NCI-H2081 (cell line): Measurements from ENCODE around the gene ITGAE.

Source experiments
- DNase-seq, 2 experiments: peaks; one replicate each; lab custom pipeline; 2025; lab: John Stamatoyannopoulos, UW

Gene ITGAE

DNA sequence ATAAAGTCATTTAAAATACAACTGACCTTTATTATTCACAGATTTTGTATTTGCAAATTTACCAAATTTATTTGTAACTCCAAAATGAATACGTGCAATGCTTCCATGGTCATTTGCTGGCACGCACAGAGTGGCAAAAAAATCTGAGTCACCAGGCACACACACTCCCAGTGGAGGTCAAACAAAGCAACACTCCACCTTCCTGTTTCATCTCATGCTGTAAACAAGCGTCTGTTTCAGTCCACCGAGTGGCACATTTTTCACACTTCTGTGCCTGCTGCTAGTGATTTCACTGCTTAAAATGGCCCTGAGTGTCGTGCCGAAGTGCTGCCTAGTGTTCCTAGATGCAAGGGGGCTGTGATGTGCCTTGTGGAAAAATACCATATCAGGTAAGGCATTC lies 17.8 kb upstream of the ITGAE start:
- no peak for DNase-seq

DNA sequence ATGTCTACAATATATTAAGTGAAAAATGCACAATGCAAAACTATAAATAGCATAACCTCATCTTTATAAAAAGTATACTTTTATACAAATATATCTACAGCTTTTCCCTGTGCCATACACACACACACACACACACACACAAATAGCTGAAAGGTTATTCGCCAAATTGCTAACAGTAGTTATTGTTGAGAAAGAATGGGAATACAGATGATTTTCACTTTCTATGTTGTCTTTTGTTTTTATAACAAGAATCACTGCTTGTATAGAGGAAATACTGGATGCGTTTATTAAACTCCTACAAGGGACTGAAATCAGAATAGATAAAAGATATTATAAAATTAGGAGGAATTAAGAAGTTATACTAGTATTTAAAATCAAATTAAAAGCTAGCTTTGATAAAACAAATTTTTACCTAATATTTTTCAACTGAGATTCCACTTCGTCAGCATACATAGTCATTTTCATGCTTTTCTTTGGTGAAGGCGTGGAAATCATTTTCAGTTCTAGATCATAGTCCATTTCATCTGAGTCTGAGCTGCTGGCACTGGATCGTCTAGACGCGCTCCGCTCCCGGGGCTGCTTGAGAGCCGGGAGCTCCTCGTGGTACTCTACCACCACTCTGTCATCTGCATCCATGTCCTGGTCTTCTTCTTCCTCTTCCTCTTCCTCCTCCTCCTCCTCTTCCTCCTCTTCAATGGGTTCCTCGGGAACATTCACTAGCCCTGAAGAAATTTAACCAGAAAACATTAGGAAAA lies 17.0 kb upstream of the ITGAE start:
- no peak for DNase-seq

DNA sequence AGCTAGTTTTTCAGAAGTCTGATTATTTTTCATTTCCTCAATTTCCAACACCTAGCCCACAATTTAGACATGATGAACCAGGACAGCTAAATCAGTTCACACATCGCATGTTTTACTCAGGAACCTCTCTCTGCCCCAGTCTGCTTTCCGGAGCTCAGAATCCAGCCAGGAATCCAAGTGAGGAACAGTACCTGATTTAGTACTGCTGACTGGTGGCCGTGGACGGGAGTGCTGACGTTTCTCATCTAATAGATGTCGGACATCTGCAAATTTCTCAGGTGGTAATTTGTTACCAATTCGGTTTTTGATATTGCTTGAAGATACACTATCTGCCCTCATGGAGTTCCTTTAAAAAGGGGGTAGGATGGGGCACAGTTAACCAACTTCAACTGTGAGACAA lies 14.9 kb upstream of the ITGAE start:
- no peak for DNase-seq

DNA sequence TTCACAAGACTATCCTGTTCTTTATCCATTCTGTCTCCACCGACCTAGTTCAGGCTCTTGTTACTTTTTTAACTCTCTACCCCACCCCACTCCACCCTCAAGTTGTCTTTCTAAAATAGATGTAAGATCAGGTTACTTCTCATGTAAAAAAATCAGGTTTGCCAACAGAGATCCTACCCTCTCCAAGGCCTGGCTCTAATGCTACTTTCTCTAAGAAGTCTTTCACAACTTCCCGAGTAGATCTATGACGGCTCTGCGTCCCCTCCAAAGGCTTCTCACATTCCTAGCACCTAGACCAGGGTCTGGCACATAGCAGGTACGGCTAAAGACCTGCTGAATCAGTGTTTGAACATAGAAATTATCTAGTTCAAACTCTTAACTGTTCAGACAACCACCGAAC lies 14.1 kb upstream of the ITGAE start:
- DNase-seq: no peak

DNA sequence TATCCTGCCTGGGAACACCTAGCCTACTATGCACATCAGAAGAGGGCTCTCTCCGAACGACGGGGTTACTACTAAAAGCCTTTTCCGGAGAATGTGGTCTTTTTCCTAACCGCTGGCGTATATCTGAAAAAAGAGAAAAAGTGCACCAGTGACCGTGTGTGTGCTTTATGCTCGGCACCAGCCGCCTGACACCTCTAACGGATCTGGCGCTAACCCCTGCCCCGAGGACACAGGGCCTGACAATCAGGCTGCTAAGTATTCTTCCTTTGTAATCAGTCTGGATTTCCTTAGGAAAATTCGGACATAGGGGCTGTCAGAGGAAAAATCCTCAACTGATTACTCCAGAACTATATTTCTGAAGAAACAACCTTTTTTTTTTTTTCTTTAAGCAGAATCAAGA lies 13.4 kb upstream of the ITGAE start:
- DNase-seq: no peak

DNA sequence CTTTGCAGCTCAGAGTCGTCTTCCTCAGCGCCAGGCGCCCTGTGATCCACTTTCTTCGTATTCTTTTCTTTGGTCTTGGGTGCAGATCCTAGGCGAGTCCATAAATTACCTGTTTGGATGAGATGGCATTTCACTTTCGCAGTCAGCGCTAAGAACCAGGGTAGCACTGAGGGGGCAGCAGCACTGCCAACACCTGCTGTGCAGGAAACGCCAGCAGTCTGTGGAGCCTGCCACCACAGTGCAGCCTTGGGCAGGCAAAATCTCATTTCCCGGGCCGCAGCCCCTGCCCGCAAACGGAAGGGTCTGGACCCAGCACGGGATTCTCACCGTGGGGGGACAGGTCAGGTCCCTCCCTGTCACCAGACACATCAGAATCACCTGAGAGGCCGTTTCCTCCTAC lies 12.2 kb upstream of the ITGAE start:
- no peak for DNase-seq

DNA sequence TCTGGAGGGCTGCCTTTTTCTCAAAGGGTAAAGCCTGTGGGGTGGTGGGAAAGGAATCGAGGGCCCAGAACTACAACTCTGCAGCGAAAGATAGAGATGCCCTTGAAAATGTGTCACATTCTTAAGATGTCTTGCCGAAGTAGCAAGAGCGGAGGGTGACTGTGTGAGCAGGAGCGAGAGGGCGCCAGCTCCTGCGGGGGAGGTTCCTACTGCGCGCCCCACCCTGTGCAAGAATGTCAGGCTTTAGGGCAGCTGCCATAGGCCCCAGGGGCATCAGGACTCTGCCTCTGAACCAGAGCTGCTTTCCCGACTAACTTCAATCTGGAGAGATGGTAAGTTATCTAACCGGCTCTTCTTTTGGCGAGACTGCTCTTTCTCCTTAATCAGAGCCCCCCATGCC lies 11.8 kb upstream of the ITGAE start:
- DNase-seq: no peak

DNA sequence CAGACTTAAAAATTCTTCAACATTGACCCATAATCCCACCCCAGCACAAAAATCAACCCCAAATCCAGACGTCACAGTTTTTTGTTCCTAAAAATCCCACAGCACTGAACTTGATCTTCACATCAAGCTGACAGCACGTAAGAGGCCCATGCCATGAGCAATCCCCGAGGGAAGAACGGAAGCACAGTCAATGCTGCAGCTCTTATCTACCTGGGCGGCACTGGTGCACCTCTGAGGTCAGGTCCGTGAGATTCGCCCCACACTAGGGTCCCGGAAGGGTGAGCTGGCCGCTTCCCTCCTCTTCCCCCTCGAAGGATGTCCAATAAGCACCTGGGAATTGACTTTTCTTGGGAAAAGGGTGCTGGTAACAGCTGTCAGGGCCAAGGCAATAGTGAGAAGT lies 11.3 kb upstream of the ITGAE start:
- DNase-seq: no peak

DNA sequence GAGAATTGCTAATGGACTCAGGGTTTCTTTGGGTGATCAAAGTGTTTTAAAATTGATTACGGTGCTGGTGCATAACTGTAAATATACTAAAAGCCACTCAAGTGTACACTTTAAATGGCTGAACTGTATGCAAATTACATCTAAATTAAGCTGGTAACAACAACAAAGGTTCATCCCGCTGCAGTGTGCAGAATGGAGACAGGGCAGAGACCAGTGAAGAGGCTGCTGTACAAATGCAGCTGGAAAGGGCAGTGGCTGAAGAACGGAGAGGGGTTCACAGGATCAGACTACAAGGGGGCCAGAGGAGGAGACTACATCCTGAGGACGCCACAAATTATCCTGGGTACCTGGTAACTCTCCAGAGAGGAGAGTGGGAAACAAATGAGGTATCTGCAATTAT lies 9.0 kb upstream of the ITGAE start:
- no peak for DNase-seq

DNA sequence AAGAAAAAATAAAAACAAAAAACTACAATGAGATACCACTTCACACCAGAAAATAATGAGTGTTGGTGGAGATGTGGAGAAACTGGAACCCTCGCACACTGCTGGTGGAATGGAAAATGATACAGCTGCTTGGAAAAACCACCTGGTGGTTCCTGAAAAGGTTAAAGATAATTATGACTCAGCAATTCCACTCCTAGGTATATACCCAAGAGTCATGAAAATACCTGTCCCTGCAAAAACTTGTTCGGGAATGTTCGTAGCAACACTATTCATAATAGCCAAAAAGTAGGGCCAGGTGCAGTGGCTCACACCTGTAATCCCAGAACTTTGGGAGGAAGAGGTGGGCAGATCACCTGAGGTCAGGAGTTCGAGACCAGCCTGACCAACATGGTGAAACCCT lies 8.1 kb upstream of the ITGAE start:
- no peak for DNase-seq

DNA sequence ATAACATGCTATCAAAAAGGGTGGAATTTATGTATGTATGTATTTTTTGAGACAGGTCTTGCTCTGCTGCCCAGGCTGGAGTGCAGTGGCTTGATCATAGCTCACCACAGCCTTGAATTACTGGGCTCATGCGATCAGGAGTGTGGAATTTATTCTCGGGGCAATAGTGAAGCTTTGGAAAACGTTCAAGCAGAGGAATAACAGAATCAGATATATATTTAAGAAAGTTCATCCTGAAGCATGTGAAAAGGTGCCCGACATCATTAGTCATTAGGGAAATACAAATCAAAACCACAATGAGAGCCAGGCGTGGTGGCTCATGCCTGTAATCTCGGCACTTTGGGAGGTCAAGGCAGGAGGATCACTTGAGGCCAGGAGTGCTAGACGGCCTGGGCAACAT lies 7.7 kb upstream of the ITGAE start:
- no peak for DNase-seq

DNA sequence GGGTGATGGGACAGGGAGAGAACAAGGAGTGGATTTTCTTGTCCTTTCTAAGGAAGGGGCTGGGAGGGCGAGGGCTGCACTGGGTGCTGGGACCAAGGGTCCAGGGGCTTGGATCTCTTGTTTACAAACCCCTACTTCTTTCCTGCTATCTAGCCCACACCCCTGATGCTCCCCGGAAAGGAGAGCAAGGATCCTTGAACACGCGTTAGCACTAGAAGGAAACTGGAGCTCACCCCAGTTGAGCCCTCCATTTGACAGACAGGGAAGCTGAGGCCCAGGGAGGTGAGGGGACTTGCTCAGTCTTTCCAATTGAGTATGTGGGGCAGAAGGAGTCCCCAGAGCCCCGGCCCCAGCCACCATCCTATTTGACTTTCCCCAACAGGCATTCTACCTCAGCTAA lies 4.6 kb upstream of the ITGAE start:
- no peak for DNase-seq

DNA sequence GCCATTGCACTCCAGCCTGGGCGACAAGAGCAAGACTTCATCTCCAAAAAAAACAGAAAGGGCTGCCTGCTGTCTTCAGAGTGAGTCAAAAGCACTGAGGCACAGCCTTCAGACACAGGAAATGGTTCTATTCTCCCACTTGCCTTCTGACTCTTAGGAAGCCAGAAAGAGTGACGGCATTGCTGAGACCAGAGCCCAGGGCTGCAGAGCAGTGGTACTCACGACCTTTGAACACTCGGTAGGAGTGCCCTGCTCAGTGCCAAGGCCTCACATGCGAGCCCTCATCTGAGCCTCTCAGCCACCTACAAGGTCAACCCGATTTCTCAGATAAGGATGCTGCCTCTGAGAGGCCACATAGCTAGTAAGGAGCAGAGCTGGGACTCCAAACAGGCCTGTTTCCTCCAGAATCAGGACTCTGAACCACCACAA lies 3.5 kb upstream of the ITGAE start:
- no peak for DNase-seq

DNA sequence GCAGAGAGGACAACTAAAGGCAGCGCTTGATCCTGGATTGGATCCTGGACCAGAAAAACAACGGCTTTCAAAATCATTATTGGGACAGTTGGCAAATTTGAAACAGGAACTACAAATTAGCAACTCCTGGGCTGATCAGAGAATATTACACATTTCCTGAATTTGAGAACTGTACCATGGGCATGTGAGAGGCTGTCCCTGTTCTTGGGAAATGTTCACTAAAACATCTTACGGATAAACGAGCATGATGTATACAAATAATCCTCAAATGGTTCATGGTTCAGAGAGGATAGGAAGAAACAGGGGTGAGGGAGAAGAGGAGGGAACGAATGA lies 2.3 kb upstream of the ITGAE start:
- DNase-seq: no peak

DNA sequence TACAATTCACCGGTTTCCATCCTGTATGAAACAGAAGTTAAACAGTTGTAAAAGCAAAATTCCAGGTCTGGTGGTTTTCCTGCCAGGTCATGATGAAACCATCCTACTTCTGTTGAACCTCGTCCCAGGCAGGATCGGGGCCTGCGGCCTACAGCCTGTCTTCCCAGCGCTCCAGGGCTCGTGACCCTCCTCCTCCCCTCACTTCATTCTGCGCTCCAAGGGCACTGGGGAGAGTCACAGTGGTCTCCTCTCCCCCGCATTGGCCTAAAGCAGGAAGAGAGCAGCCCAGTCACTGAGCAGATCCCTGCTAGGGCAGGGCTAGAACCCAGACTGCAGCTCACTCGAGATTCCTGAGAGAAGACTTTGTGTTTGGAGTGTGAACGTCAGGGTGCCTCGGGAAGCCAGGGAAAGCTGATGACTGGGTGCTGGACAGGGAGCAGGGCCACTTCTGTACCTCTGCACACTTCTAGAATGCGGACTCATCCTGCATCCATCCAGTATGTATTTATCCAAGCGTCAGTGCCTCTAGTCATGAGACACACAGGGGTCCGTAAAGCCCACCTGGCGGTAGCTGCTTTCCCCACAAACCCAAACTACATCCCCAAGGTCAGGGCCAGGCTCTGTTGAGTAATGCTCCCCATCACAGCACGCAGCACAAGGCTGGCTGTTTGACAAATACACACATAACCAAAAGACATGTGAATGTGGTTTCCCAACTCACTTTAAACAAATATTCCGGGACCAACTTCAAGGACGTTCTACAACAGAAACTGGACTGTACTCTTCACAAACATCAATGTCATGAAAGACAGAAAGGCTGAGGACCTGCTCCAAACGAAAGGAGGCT lies 1.7 kb upstream of the ITGAE start:
- no peak for DNase-seq

DNA sequence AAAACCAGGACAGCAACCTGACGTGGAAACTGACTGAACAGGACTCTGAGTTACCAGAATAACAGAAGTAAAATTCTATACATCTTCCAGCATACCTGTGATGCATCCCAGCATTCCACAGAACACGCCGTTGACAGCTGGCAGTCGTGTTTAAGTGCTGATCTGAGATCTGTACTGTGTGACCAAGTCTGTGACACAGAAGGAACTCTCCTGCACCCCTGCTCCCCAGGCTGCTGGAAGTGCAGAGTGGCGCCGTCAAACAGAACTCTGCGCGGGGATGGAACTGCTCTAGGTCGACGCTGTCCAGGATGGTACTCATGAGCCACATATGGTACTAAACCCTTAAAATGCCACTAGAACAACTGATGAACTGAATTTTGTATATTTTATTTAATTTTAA lies 804 bp upstream of the ITGAE start:
- DNase-seq: no peak

DNA sequence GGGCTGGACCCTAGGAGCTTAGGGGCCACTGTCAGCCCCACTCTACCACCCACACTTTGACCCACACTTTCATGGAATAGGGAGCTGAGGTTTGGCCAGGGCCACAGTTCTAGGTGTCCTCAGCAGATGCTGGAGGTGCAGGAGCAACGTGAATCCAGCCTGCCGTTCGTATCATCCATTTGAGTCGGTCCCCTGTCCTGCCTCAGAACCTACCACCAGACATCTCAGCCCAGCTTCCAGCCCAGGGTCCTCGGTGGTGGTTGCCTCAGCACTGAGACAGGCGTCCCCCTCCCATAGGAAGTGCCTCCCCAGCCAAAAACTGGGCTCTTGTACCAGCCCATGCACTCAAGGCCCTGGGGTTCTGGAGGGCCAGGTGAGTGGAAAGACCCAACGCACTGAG lies 359 bp upstream of the ITGAE start:
- no peak for DNase-seq

DNA sequence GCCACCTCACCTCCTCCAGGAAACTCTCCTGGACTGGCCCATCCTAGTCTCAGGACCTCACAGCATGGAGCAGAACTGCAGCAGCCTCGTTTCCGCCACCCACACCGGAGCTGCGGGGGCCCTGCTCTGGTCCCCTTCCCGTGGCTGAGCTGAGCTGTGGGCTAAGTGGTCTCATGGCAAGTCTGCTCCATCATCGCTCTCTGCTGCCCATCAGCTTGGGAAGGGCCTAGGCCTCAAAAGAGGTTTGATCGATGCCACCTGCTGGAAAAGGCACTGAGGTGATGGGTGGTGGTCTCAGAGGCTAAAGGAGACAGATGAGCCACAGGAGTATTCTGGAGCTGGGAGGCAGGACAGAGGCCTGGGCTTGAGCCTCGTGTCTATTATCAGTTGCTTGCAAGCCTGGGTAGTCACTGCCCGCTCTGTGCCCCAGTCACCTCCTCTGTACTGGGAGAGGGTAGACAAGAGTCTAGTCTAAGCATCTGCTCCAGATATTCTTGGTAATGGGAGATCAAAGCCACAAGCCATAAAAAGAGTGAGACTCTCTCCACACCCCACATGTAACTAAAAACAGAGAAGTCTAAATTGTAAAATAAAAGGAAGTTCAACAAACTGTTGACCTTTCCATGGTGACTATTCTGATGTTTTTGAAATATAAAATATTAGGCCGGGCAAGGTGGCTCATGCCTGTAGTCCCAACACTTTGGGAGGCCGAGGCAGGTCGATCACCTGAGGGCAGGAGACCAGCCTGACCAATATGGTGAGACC lies 1.6 kb downstream of the ITGAE start:
- no peak for DNase-seq

DNA sequence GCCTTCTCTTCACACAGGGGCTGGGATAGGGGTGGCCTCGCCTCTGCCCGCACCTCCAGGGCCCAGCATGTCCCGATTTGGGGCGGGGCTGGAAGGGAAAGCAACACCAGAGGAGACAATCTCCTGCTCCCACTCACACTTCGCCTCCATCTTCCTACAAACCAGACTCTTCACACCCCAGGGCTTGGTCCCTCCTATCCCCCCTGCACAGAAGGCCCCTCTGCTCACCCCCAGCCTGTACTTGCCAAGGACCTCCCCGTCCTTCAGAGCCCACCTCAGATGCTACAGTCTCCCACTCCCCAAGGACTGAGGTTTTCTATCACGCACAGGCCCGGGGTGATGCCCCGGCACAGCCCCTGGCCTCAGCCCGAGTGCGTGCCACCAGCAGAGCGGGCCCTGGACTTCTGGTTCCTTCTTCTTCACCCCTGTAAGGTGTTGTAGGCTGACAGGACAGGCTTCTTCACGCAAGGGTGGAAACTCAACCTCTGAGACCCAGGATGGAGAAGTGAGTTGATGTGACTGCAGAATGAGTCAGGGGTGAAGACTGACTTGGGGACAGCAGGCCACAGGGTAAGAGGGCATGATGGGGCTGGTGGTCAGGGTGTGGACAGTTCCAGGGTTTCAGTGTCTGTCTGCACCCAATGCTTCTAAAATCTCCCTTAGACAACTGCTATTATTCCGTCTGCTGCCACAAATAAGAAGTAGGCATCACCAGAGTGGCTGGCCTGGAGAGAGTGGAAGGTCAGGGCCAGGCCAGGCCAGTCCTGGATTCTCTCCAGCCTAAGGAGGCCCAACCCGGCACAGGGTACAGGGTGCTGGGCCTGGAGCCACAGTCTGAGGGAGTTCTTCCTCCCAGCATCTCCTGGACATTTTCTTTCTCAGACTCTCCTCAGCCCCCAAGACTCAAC lies 2.5 kb downstream of the ITGAE start:
- no peak for DNase-seq

DNA sequence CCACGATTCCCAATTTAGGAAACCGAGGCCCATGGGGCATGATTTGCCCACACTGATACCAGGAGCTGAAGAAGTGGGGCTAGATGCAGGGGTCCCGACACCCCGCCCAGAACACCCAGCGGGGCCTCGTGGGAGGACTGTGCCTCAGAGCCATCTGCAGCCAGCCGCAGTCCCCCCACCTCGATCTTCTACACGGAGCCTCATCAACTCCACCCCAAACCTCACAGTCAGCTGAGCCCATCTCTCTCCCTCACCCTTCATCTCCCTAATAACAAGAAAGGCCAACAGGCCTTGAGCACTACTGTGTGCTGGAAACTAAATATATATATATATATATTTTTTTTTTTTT lies 4.2 kb downstream of the ITGAE start:
- DNase-seq: no peak

DNA sequence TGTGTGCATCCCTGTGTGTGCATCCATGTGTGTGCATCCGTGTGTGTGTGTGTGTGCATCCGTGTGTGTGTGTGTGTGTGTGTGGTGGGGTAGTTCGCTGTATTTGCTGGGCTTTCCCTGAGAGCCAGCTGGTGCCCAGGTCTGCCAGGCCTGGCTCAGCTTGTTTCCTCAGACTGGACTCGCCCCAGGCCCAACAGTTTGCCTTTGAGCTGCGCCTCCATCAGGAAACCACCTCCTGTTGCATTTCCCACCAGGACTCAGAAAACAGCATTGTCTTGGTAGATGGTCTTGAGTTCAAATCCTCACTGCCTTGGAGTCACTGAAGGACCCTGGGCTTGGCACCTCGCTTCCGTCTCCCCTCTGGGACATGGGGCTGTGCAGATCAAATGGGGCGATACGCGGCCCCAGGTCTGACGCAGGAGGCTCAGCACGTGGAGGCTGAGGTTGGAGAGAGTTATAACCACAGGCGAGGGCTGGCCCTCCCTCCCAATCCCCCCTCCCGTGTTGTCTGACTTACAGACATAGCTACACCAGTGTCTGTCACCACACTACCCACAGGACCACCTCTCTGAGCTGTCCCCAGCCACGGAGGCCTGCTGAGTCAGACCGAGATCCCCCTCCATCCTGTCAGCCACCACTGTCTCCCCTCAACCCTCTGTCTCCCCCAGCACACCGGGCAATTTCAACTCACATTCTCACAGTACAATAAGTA lies 4.7 kb downstream of the ITGAE start:
- DNase-seq: no peak
